GM12801 (cell line): ENCODE data around the gene PAPSS1.

ENCODE experiments used
- TF ChIP-seq, protein P1 (sequence below): IDR thresholded peaks from one replicate; pipeline ENCODE4 v1.5.1; 2011; ENCODE audit warnings: control low read depth; ENCODE audit not compliant: insufficient read length; ENCODE audit errors: extremely low read depth

The PAPSS1 gene

DNA sequence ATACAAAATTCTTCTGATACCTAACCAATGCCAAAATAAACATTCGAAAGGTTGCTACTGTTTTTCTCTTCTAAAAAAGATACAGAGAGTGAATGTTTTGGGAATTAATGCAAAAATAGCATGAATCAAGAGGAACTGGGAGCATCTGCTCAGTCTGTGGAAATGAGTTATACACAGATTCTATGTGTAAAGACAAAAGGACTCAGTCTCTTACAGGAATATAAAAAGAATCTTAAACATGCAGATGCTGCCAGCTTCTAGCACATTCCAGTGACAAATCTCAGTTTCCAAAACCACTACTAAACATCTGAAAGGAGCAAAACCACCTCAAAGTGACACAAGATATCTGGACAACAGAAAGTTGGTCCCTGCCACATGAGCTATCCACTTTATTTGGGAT, 55.0 kb downstream of the PAPSS1 start:
- TF ChIP-seq, protein P1, sequence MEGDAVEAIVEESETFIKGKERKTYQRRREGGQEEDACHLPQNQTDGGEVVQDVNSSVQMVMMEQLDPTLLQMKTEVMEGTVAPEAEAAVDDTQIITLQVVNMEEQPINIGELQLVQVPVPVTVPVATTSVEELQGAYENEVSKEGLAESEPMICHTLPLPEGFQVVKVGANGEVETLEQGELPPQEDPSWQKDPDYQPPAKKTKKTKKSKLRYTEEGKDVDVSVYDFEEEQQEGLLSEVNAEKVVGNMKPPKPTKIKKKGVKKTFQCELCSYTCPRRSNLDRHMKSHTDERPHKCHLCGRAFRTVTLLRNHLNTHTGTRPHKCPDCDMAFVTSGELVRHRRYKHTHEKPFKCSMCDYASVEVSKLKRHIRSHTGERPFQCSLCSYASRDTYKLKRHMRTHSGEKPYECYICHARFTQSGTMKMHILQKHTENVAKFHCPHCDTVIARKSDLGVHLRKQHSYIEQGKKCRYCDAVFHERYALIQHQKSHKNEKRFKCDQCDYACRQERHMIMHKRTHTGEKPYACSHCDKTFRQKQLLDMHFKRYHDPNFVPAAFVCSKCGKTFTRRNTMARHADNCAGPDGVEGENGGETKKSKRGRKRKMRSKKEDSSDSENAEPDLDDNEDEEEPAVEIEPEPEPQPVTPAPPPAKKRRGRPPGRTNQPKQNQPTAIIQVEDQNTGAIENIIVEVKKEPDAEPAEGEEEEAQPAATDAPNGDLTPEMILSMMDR: no peak

DNA sequence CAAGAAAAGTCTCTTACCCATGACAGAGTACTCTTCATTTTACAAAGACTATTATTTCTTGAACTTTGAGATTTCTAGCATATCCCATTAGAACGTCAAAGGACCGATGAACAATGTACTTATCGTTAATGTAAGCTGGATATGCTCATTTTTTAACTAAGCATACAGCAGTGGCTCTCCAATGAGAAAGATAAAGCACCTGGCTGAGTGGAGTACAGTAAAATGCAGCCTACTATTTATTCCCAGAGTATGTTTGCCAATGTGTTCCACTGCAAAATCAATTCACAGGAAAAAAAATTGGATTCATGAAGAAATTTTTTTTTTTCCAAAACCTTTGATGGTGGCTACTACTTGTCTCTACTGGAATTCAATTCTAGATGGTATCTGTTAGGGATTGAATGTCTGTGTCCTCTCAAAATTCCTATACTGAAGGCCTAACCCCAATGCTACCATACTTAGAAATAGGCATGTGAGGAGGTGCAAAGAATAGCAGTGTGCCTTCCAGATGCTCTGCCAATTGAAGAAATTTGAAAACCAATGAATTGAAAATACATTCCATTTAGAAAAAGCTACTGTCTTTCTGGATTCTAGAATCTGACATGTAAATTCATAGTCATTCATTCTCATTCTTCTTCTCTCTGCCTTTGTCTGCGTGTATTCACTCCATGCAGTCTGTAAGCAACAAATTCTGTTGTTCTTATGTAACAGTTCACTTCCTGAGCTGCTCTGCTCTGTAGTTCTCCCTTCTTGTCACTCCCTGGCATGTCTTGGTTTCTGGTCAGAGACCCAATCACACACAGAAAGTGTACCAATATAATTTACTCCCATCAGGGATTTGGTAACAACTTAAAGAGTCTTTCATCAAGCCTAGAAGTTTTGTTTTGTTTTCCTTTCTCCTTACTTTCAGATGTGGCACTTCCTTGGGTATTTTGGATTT, 61.4 kb downstream of the PAPSS1 start:
- TF ChIP-seq, protein P1: no peak

GRCh38 chr4:107655289-107655688, 64.7 kb downstream of the PAPSS1 start:
- TF ChIP-seq, protein P1: no peak

DNA sequence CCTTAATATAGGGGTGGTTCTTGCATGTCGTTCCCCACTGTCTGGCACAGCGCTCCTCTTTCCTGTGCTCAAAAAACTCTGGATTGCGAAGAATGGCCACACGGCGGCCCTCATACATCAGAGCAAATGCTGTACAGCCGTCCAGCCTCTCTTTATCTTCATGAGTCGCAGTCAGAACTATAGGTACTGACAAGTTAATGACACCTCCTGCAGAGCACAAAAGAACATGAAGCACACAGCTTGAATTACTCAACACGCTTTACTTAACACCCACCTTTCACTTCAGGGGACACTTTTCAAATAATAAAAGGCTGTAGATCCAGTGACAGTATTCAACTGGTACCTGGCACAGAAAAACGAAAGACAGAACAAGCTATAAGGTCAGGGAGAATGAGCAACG, 65.3 kb downstream of the PAPSS1 start:
- TF ChIP-seq, protein P1: no peak

DNA sequence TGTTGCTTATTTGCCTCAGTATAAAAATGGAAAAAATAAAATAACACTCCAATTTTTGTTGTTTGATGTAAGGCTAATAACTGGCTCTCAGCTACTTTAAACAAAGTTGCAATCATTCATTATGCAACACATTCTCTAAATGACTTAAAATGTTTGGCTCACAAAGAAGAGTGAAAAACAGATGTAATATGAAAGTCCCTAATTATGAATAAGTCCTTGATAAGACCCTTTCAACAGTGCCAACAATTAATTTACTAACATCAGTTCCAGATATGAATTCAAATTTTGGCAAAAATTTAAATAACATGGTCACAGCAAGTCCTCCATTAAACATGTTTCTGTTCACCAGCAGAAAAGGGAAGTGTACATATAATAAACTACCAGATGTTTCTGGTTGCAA, 69.8 kb downstream of the PAPSS1 start:
- TF ChIP-seq, protein P1: no peak

DNA sequence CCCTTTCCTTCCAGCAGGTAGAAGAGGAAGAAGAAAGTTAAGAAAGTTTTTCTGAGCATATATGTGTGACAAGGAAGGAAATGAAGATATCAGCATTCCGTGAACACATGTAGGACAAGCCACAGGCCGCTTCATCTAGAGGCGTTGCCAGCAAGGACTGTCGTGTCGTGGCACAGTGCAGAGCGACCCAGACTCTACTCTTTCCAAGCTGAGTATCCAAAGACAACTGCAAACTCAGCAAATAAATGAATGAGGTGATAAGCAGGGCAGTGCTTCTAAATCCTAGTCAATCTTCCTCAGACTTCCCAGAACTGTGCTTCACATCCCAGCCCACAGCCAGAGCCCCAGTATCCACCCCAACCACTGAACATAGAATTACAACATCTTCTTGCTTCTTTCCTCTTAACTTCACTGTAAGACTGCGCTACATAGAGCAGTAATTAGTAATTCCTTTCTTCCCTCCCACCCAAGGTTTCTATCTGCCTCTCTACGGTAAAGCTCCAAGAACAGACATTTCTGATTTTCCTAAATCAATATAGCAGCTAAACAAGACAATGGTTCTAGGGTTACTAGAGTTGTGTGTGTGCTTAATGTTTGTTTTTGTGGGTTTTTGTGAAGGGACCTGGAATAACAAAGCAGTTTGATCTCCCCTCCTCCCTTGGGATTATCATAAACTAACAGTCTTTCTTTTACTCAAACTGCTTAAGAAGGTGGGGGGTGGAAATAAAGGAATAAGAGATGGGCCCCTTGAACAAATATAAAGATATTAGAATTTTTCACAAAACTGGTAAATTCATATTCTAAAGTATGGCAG, 71.6 kb downstream of the PAPSS1 start:
- TF ChIP-seq, protein P1: no peak

DNA sequence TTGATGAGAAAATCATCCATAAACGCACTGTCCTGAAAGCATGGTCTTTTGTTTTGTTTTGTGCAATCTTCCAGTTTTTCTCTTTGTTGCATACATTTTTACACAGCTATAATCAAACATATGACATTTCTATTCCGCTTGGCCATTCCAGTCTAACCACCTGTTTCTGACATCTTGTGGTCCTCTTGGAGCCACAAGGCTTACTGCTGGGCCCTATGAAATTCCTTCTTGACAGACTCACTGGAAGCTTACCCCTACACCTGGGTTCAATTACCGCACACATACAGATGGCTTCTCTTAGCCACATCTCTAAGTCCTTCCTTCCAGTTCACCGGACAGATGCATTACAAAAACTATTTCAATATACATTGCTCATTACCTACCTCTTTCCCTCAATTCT, 72.4 kb downstream of the PAPSS1 start:
- TF ChIP-seq, protein P1: no peak
